Right lung (tissue), 5 donors: ENCODE results near the gene GALNT18. TPM values are rescaled to one million over a fixed set of nuclear protein-coding genes. Genes with fewer than 3 reads are reported as not detected.
"Not testable (repeated sequence)": the region's sequence is repeated elsewhere in the genome, so short reads cannot be mapped to it uniquely, and the experiment has no call there.

Experiments used
- DNase-seq, 2 donors: peaks; one replicate each; pipeline ENCODE4 v3.0.0-alpha.2; 2013
- polyA plus RNA-seq, 5 donors: library from polyadenylated mRNA; unstranded; fragments of 120-200 nt; gene quantifications; one replicate each; pipeline versions ENCODE4 v1.2.1 to v1.2.3, GENCODE V29; 2013; ENCODE audit warnings: inconsistent platforms in 1 of 5, low replicate concordance in 1 of 5; ENCODE audit not compliant: insufficient read length in 5 of 5, insufficient read depth in 1 of 5

Gene GALNT18
- polyA plus RNA-seq, 5 donors: 18.0 to 26.8 (median 20.7) TPM

GRCh38 chr11:11464555-11464954, 157.2 kb downstream of the GALNT18 start:
- DNase-seq: no peak

GRCh38 chr11:11463405-11463804, 158.4 kb downstream of the GALNT18 start:
- peak; percentile 21 to 36 for DNase-seq

GRCh38 chr11:11461473-11461872, 160.3 kb downstream of the GALNT18 start:
- DNase-seq: no peak

- no peak for DNase-seq
Observed at GRCh38 chr11:11459578-11459977, 162.2 kb downstream of the GALNT18 start.

- no peak for DNase-seq
Observed at GRCh38 chr11:11458485-11458884, 163.3 kb downstream of the GALNT18 start.

- DNase-seq: no peak
Observed at GRCh38 chr11:11458001-11458400, 163.8 kb downstream of the GALNT18 start.

GRCh38 chr11:11456866-11457265, 164.9 kb downstream of the GALNT18 start:
- DNase-seq: no peak

GRCh38 chr11:11454671-11455223, 167.1 kb downstream of the GALNT18 start:
- DNase-seq: no peak

GRCh38 chr11:11451501-11452005, 170.3 kb downstream of the GALNT18 start:
- DNase-seq: no peak

GRCh38 chr11:11450744-11451362, 171.0 kb downstream of the GALNT18 start:
- no peak for DNase-seq

GRCh38 chr11:11449327-11449726, 172.5 kb downstream of the GALNT18 start:
- DNase-seq: no peak

- no peak for DNase-seq
Observed at GRCh38 chr11:11448626-11449025, 173.2 kb downstream of the GALNT18 start.

GRCh38 chr11:11447601-11448000, 174.2 kb downstream of the GALNT18 start:
- not testable (repeated sequence) for DNase-seq

- DNase-seq: no peak
Observed at GRCh38 chr11:11446967-11447366, 174.8 kb downstream of the GALNT18 start.

- DNase-seq: no peak
Observed at GRCh38 chr11:11446564-11446963, 175.2 kb downstream of the GALNT18 start.

GRCh38 chr11:11445441-11446185, 176.2 kb downstream of the GALNT18 start:
- DNase-seq: no peak

GRCh38 chr11:11444804-11445131, 177.0 kb downstream of the GALNT18 start:
- DNase-seq: no peak

- peak in 1 of 2 donors; percentile 45 for DNase-seq
Observed at GRCh38 chr11:11444027-11444803, 177.6 kb downstream of the GALNT18 start.

- no peak for DNase-seq
Observed at GRCh38 chr11:11442791-11443190, 179.0 kb downstream of the GALNT18 start.

- DNase-seq: no peak
Observed at GRCh38 chr11:11441516-11441915, 180.3 kb downstream of the GALNT18 start.

- DNase-seq: no peak
Observed at GRCh38 chr11:11441091-11441490, 180.7 kb downstream of the GALNT18 start.

GRCh38 chr11:11440144-11440543, 181.7 kb downstream of the GALNT18 start:
- DNase-seq: no peak
